ENCODE data around the gene MAPK8.

DNA sequence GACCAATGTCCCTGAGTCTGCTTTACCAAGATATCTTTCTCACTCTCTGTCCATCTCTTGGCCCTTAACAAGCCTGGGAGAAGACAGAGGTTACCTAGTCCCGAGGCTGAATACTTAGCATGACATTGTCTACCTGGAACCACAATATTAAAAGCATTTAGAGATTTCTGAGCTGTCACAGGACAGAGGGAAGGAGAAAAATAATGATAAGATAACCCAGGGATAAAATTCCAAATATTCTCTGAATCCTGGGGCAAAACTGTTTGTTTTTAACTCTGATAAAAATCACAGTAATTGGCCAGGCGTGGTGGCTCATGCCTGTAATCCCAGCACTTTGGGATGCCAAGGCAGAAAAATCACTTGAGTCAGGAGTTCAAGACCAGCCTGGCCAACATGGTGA, 12.0 kb upstream of the MAPK8 start:
- TF ChIP-seq FOXM1 (IDR thresholded peaks at IDR 0.05; ENCODE audit: borderline replicate concordance) (no peak), SP1 (IDR thresholded peaks at IDR 0.05) (no peak), BHLHE40 (IDR thresholded peaks at IDR 0.05; ENCODE audit: borderline replicate concordance) (no peak), ZNF384 (IDR thresholded peaks at IDR 0.05) (no peak), PKNOX1 (IDR thresholded peaks at IDR 0.05) (no peak), FOXK2 (IDR thresholded peaks at IDR 0.05) (no peak), TARDBP (IDR thresholded peaks at IDR 0.05) (no peak), L3MBTL2 (conservative IDR thresholded peaks at IDR 0.05) (no peak), SUZ12 (IDR thresholded peaks at IDR 0.05) (no peak), ARNT (IDR thresholded peaks at IDR 0.05) (no peak), ELF4 (IDR thresholded peaks at IDR 0.05) (no peak)
